ENCODE measurements around the gene CITED4.
"Not testable (repeated sequence)": the region's sequence is repeated elsewhere in the genome, so short reads cannot be mapped to it uniquely, and the experiment has no call there.

The CITED4 gene

GRCh38 chr1:40896482-40896881 is 34.3 kb upstream of the CITED4 start:
- Histone ChIP-seq H3K4me3 (ENCODE audit: low read length, poor library complexity, severe bottlenecking) (no peak overlapping the region), H3F3A (ENCODE audit: low read depth) (no peaks in the 10 kb centered on the region), H3K9ac (ENCODE audit: low read depth, low read length, poor library complexity, severe bottlenecking) (no peak overlapping the region), H3K36me3 (ENCODE audit: insufficient read depth, low read length) (no peaks in the 10 kb centered on the region), H3K79me2 (ENCODE audit: insufficient read depth, low read length) (no peaks in the 10 kb centered on the region), H3K4me1 (ENCODE audit: insufficient read depth, low read length, poor library complexity, severe bottlenecking) (no peaks in the 10 kb centered on the region), H4K20me1 (ENCODE audit: insufficient read depth, low read length, poor library complexity, severe bottlenecking) (no peaks in the 10 kb centered on the region), H3K9me3 (ENCODE audit: insufficient read depth, low read depth, low read length) (peaks cover 11% of the 10 kb centered on the region; the same call in 1 of the 2 replicates), H3K9me2 (replicated peaks; ENCODE audit: low read depth, low read length) (no peaks in the 10 kb centered on the region), H3K27me3 (ENCODE audit: insufficient read depth, low read length, poor library complexity, severe bottlenecking) (no peaks in the 10 kb centered on the region), H2AFZ (ENCODE audit: low read length) (no peak overlapping the region), H3K4me2 (ENCODE audit: low read depth, low read length, poor library complexity, severe bottlenecking) (no peak overlapping the region)
- no peak for TF ChIP-seq EZH2phosphoT487 (IDR thresholded peaks at IDR 0.05; ENCODE audit: borderline replicate concordance)
- TF ChIP-seq, protein P1, sequence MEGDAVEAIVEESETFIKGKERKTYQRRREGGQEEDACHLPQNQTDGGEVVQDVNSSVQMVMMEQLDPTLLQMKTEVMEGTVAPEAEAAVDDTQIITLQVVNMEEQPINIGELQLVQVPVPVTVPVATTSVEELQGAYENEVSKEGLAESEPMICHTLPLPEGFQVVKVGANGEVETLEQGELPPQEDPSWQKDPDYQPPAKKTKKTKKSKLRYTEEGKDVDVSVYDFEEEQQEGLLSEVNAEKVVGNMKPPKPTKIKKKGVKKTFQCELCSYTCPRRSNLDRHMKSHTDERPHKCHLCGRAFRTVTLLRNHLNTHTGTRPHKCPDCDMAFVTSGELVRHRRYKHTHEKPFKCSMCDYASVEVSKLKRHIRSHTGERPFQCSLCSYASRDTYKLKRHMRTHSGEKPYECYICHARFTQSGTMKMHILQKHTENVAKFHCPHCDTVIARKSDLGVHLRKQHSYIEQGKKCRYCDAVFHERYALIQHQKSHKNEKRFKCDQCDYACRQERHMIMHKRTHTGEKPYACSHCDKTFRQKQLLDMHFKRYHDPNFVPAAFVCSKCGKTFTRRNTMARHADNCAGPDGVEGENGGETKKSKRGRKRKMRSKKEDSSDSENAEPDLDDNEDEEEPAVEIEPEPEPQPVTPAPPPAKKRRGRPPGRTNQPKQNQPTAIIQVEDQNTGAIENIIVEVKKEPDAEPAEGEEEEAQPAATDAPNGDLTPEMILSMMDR (conservative IDR thresholded peaks at IDR 0.05; ENCODE audit: low read length) = no peak

DNA sequence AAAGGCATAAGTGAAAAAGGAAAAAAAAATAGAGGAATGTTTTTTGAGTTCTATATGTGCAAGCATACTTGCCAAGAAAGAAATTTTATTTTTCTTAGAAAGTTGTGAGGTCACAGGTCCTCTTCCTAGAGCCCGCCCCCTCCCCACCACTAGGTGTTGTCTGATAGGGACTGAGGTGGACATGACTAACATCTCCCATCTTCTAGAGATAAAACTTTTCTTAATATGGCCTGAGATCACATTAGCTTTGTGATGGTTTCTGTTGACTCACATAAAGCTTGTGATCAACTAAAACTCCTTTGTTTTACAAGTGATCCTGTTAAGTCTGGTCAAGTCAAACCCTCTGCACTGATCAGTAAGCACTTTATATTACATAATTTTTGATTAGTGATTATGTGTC is 33.4 kb upstream of the CITED4 start:
- Histone ChIP-seq H3K4me1 (ENCODE audit: insufficient read depth, low read length, poor library complexity, severe bottlenecking) (no peaks in the 10 kb centered on the region), H3K9me2 (replicated peaks; ENCODE audit: low read depth, low read length) (no peaks in the 10 kb centered on the region), H3K9ac (ENCODE audit: low read depth, low read length, poor library complexity, severe bottlenecking) (no peak overlapping the region), H3K79me2 (ENCODE audit: insufficient read depth, low read length) (no peaks in the 10 kb centered on the region), H4K20me1 (ENCODE audit: insufficient read depth, low read length, poor library complexity, severe bottlenecking) (no peaks in the 10 kb centered on the region), H3K36me3 (ENCODE audit: insufficient read depth, low read length) (no peaks in the 10 kb centered on the region), H3K4me3 (ENCODE audit: low read length, poor library complexity, severe bottlenecking) (no peak overlapping the region), H3F3A (ENCODE audit: low read depth) (no peaks in the 10 kb centered on the region), H3K27me3 (ENCODE audit: insufficient read depth, low read length, poor library complexity, severe bottlenecking) (no peaks in the 10 kb centered on the region), H3K4me2 (ENCODE audit: low read depth, low read length, poor library complexity, severe bottlenecking) (no peak overlapping the region), H3K9me3 (ENCODE audit: insufficient read depth, low read depth, low read length) (peaks cover 11% of the 10 kb centered on the region; the same call in 1 of the 2 replicates), H2AFZ (ENCODE audit: low read length) (no peak overlapping the region)
- no peak for TF ChIP-seq EZH2phosphoT487 (IDR thresholded peaks at IDR 0.05; ENCODE audit: borderline replicate concordance)
- TF ChIP-seq, protein P1 (conservative IDR thresholded peaks at IDR 0.05; ENCODE audit: low read length) = no peak

DNA sequence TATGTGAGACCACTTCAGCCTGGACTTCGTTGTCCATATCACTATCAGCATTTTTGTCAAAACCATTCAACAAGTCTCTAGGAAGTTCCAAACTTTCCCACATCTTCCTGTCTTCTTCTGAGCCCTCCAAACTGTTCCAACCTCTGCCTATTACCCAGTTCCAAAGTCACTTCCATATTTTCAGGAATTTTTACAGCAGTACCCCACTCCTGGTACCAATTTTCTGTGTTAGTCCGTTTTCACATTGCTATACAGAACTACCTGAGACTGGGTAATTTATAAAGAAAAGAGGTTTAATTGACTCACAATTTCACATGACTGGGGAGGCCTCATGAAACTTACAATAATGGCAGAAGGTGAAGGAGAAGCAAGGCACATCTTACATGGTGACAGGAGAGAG is 32.7 kb upstream of the CITED4 start:
- H2AFZ ChIP-seq (ENCODE audit: low read length) = not testable (repeated sequence)

DNA sequence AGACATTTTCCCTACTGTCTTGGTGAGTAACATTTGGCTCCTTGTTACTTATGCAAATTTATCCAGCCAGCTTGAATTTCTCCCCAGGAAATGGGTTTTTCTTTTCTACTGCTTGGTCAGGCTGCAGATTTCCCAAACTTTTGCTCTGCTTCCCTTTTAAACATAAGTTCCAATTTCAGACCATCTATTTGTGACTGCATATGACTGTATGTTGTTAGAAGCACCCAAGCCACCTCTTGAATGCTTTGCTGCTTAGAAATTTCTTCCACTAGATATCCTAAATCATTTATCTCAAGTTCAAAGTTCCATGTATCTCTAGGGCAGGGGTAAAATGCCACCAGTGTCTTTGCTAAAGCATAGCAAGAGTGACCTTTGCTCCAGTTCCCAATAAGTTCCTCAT is 32.3 kb upstream of the CITED4 start:
- H3F3A ChIP-seq (ENCODE audit: low read depth) = no peaks in the 10 kb centered on the region
- no peaks in the 10 kb centered on the region for H3K36me3 ChIP-seq (ENCODE audit: insufficient read depth, low read length)
- TF ChIP-seq, protein P1 (conservative IDR thresholded peaks at IDR 0.05; ENCODE audit: low read length) = no peak
- TF ChIP-seq EZH2phosphoT487 (IDR thresholded peaks at IDR 0.05; ENCODE audit: borderline replicate concordance) = no peak
- H3K4me1 ChIP-seq (ENCODE audit: insufficient read depth, low read length, poor library complexity, severe bottlenecking) = no peaks in the 10 kb centered on the region
- no peak overlapping the region for H2AFZ ChIP-seq (ENCODE audit: low read length)
- peaks cover 11% of the 10 kb centered on the region; the same call in 1 of the 2 replicates for H3K9me3 ChIP-seq (ENCODE audit: insufficient read depth, low read depth, low read length)
- H3K9me2 ChIP-seq (replicated peaks; ENCODE audit: low read depth, low read length) = no peaks in the 10 kb centered on the region
- no peak overlapping the region for H3K9ac ChIP-seq (ENCODE audit: low read depth, low read length, poor library complexity, severe bottlenecking)
- H3K4me2 ChIP-seq (ENCODE audit: low read depth, low read length, poor library complexity, severe bottlenecking) = no peak overlapping the region
- no peaks in the 10 kb centered on the region for H3K79me2 ChIP-seq (ENCODE audit: insufficient read depth, low read length)
- no peaks in the 10 kb centered on the region for H3K27me3 ChIP-seq (ENCODE audit: insufficient read depth, low read length, poor library complexity, severe bottlenecking)
- no peak overlapping the region for H3K4me3 ChIP-seq (ENCODE audit: low read length, poor library complexity, severe bottlenecking)
- no peaks in the 10 kb centered on the region for H4K20me1 ChIP-seq (ENCODE audit: insufficient read depth, low read length, poor library complexity, severe bottlenecking)

More for the DNA sequence above, 32.7 kb upstream of the CITED4 start:
- not testable (repeated sequence) for H3K9me2 ChIP-seq (replicated peaks; ENCODE audit: low read depth, low read length); H3K4me2 ChIP-seq (ENCODE audit: low read depth, low read length, poor library complexity, severe bottlenecking); H3K79me2 ChIP-seq (ENCODE audit: insufficient read depth, low read length); H3K4me1 ChIP-seq (ENCODE audit: insufficient read depth, low read length, poor library complexity, severe bottlenecking); H3K27me3 ChIP-seq (ENCODE audit: insufficient read depth, low read length, poor library complexity, severe bottlenecking); H3K4me3 ChIP-seq (ENCODE audit: low read length, poor library complexity, severe bottlenecking); H3F3A ChIP-seq (ENCODE audit: low read depth); H4K20me1 ChIP-seq (ENCODE audit: insufficient read depth, low read length, poor library complexity, severe bottlenecking); H3K9ac ChIP-seq (ENCODE audit: low read depth, low read length, poor library complexity, severe bottlenecking); H3K36me3 ChIP-seq (ENCODE audit: insufficient read depth, low read length)
- peaks cover 11% of the 10 kb centered on the region; the same call in 1 of the 2 replicates for H3K9me3 ChIP-seq (ENCODE audit: insufficient read depth, low read depth, low read length)

Data from Loucy (cell line).